GM12864 (cell line): Measurements from ENCODE around the gene CLEC18B.
"Not testable (repeated sequence)": the region's sequence is repeated elsewhere in the genome, so short reads cannot be mapped to it uniquely, and the experiment has no call there.

Experiments
- DNase-seq: peaks from one replicate; pipeline ENCODE4 v3.0.0-alpha.2; 2011; ENCODE audit warnings: low read depth
- H3K4me3 ChIP-seq: 2 replicates; pipeline ENCODE4 v1.5.1; 2011; ENCODE audit warnings: mild to moderate bottlenecking, low read depth, low read length, control low read depth
- CTCF ChIP-seq: IDR thresholded peaks from 2 replicates; pipeline ENCODE4 v1.5.1; 2011; ENCODE audit warnings: low read depth, mild to moderate bottlenecking, moderate library complexity, low read length, control low read depth, inconsistent platforms; ENCODE audit errors: missing control alignments

Gene CLEC18B

DNA sequence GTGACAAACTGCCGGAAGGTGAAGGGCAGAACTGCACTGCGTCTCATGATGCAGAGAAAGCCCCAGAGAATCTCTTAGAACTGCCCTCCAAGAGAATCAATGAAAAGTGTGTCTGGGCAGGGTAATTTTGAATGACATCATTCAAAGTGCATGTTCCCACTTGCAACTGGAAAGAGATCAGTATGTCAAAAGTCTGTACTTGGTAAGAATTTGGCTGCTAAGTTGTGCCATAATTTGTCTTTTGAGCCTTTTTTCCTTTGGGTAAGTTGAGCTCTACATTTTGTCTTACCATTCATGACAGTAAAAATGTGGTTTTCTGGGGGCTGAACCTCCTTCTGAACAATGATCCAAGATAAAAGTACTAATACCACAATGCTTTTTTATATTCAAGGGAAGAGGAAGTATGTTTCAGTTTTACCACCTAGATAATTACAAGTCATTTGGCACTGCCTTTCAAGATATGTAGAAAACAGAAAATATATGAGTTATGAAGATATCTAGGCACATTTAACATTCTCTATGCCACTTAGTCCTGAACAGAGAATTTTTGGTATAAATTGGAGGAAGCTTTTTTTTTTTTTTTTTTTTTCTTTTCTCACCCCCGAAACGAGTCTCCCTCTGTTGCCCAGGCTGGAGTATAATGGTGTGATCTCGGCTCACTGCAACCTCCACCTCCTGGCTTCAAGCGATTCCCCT is 38.8 kb downstream of the CLEC18B start:
- DNase-seq, H3K4me3 ChIP-seq: not testable (repeated sequence)

DNA sequence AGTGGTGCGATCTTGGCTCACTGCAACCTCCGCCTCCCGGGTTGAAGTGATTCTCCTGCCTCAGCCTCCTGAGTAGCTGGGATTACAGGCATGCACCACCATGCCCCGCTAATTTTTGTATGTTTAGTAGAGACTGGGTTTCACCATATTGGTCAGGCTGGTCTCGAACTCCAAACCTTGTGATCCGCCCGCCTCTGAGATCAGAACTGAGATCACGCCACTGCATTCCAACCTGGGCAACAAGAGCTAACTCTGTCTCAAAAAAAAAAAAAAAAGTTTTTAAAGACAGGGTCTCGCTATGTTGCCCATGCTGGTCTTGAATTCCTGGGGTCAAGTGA is 47.5 kb downstream of the CLEC18B start:
- not testable (repeated sequence) for H3K4me3 ChIP-seq, DNase-seq

GRCh38 chr16:74372953-74373846 is 48.1 kb downstream of the CLEC18B start:
- DNase-seq, result no peak

GRCh38 chr16:74372369-74372768 is 48.9 kb downstream of the CLEC18B start:
- DNase-seq, result no peak
- TF ChIP-seq CTCF, result no peak
- H3K4me3 ChIP-seq, result no peak overlapping the region

More at GRCh38 chr16:74372953-74373846, 48.1 kb downstream of the CLEC18B start:
- H3K4me3 ChIP-seq, result no peak overlapping the region
- TF ChIP-seq CTCF, result no peak

- not testable (repeated sequence) for DNase-seq, H3K4me3 ChIP-seq
Measured at GRCh38 chr16:74370338-74371135, 50.7 kb downstream of the CLEC18B start.

GRCh38 chr16:74368002-74368911 is 53.0 kb downstream of the CLEC18B start:
- DNase-seq, result peak; percentile 57
- peak overlapping the region; percentile 71 for H3K4me3 ChIP-seq

GRCh38 chr16:74367469-74368001 is 53.7 kb downstream of the CLEC18B start:
- peak overlapping the region; percentile 71 for H3K4me3 ChIP-seq
- DNase-seq, result not testable (repeated sequence)

DNA sequence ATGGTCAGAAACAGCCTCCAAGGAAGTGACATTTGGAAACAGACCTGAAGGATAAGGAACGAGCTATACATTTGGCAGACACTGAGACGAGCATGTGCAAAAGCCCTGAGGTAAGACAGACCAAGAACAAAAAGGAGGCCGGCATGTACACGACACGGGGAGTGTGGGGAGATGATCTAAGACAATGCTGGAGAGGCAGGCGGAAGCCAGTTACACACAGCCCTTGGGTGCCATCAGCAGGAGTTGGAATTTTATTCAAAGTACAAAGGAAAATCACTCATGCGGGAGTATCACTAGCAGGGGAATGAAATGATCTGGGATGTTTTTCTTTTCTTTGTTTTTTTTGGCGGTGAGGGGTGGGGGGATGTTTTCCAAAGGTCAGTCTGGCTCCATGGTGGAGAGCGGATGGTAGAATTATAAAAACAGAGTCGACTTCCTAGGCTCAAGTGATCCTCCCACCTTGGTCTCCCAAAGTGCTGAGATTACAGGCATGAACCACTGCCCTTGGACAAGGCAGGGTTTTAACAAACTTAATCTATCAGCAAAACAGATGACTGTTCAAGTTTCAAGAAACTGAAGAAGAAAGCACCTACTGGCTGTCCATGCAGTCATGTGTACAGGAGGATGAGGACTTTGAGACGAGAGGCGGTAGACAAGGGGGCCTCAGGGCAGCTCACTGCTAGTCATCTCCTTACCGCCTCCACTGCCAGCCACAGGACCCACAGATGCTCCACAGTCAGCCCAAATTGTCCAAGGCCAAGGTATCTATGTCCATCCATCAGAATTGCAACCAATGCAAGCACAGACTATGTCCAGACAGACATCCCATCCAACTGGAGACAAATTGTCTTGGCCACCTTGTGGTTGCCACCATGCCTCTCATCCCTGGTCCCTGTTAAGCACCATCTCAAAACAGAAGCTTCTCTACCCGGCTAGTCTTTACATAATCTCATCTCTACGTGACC is 59.4 kb downstream of the CLEC18B start:
- H3K4me3 ChIP-seq, DNase-seq: not testable (repeated sequence)
